ENCODE data around the gene ERAP2. TPM values are rescaled to one million over a fixed set of nuclear protein-coding genes. Genes with fewer than 3 reads are reported as not detected.

The ERAP2 gene
- total RNA-seq, 4 donors from 2014 or later = 5.7 to 20.9 (median 13.7) TPM

GRCh38 chr5:96931605-96932004, 55.3 kb downstream of the ERAP2 start:
- H3K36me3 ChIP-seq = no peaks in the 10 kb centered on the region
- 60 to 90% methylated on average over 1 of the region's 1 CpG for WGBS, 2 donors
- no peak overlapping the region for H3K4me3 ChIP-seq
- peaks cover 9 to 28% (median 12%) of the 10 kb centered on the region in 3 donors for H3K4me1 ChIP-seq
- intact Hi-C loops (cut with DNase I) = no loop called here
- no peak overlapping the region for H3K27ac ChIP-seq
- H3K9me3 ChIP-seq = no peaks in the 10 kb centered on the region
- no peak for DNase-seq
- TF ChIP-seq CTCF (IDR thresholded peaks at IDR 0.05) (no peak), POLR2A (IDR thresholded peaks at IDR 0.05) (no peak)
- no peaks in the 10 kb centered on the region for H3K27me3 ChIP-seq

DNA sequence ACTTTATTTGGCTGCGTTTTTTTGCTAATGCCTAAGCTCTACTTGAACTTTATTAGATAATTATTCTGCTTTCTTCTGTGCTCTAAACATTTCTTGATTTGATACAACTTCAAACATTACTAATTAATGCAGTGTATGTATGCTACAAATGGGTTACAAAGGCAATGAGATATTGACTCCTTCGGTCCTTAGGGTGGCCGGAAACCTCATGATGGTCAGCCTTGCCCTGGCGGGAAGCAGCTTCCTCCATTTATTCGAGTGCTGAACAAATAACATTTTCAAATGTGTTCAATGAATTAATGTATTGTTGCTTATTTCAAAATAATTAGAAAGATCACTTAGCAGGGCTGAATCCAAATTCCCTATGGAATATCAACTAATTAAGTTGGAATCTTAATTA, 55.7 kb downstream of the ERAP2 start:
- WGBS, 2 donors = 55 to 92% methylated on average over 5 of the region's 5 CpGs
- Histone ChIP-seq H3K27ac (no peak overlapping the region), H3K4me1 (peaks cover 9 to 32% (median 12%) of the 10 kb centered on the region in 3 donors), H3K27me3 (no peaks in the 10 kb centered on the region), H3K9me3 (no peaks in the 10 kb centered on the region), H3K36me3 (no peaks in the 10 kb centered on the region), H3K4me3 (no peak overlapping the region)
- no peak for DNase-seq
- TF ChIP-seq POLR2A (IDR thresholded peaks at IDR 0.05) (no peak), CTCF (IDR thresholded peaks at IDR 0.05) (no peak)
- intact Hi-C loops (cut with DNase I) = no loop called here

DNA sequence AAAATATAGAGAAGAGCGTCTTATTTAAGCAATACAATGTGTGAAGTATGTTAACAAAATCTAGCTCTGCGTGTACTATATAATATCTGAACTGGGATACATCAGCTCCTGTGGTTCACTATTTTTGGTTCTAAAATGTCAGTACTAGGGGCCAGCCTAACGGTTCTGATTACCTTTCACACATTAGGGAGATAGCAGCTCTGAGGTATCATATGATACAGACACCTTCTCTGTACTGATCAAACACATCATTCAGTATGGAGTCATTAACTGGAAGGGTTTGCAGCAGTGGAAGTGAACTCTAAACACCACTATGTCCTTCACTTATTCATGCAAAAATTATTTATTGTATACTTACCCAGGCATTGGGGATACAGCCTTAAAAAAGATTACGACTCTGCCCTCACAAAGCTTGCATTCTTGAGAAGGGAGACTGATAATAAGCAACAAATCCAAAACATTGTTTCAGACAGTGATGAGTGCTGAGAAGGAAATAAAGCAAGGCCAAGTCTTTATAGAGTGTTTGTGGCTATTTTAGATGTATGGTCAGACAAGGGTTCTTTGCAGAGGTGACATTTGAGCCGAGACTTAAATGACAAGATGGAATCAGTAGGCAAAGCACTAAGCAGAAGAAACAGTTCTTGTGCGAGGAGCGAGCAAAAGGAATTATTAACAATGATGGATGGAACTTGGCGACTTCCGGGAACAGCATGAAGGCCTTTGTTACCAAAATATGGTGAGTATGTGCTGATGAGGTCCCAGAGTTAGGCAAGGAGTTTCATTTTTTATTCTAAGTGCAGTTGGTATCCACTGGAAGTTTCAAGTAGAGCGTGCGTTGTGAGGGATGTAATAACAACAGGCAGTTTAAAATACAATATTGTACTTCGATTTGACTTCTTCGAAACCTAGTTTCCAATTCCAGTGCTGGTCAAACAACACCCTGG, 57.7 kb downstream of the ERAP2 start:
- no peak for DNase-seq

GRCh38 chr5:96934708-96935558, 58.6 kb downstream of the ERAP2 start:
- TF ChIP-seq CTCF (IDR thresholded peaks at IDR 0.05) = peak in 3 of 6 experiments; percentile 6 to 44 (median 37)
- peak in 2 of 4 donors; percentile 32 to 78 for TF ChIP-seq POLR2A (IDR thresholded peaks at IDR 0.05)
- intact Hi-C loops (cut with DNase I) = no loop called here
- Histone ChIP-seq H3K4me3 (peak overlapping the region; percentile 86 to 97 (median 92)), H3K27me3 (no peaks in the 10 kb centered on the region), H3K9me3 (no peaks in the 10 kb centered on the region), H3K27ac (peak overlapping the region; percentile 96 to 99 (median 98)), H3K36me3 (no peaks in the 10 kb centered on the region), H3K4me1 (peaks cover 15 to 61% (median 28%) of the 10 kb centered on the region in 3 donors)
- WGBS, 2 donors = 0% methylated on average over 8 to 16 of the region's 80 CpGs
- peak; percentile 82 for DNase-seq

More for the DNA sequence above, 57.7 kb downstream of the ERAP2 start:
- Histone ChIP-seq H3K4me1 (peaks cover 15 to 52% (median 28%) of the 10 kb centered on the region in 3 donors), H3K27ac (peak overlapping the region; percentile 96 to 99 (median 98)), H3K9me3 (no peaks in the 10 kb centered on the region), H3K4me3 (peak overlapping the region; percentile 86 to 97 (median 92)), H3K27me3 (no peaks in the 10 kb centered on the region), H3K36me3 (no peaks in the 10 kb centered on the region)
- intact Hi-C loops (cut with DNase I) = no loop called here
- WGBS, 2 donors = 12% methylated on average over 13 of the region's 13 CpGs
- no peak for TF ChIP-seq CTCF (IDR thresholded peaks at IDR 0.05)
- no peak for TF ChIP-seq POLR2A (IDR thresholded peaks at IDR 0.05)

All from esophagus squamous epithelium (tissue), 5 donors.